OCI-LY1 (cell line): ENCODE data around the gene RBBP8.

ENCODE experiments used
- H2AFZ ChIP-seq: fragments of 200-600 bp; sonication (generic), shearing (Covaris generic); 2 replicates; pipeline ENCODE4 v1.6.0; 2014; ENCODE audit warnings: antibody characterized with exemption, mild to moderate bottlenecking, low read length
- H3F3A ChIP-seq: fragments of 200-600 bp; sonication (generic), shearing (Covaris generic); 2 replicates; pipeline ENCODE4 v1.6.0; 2014; ENCODE audit warnings: mild to moderate bottlenecking, antibody characterized with exemption, low read length, moderate library complexity; ENCODE audit not compliant: insufficient read depth
- H3K27ac ChIP-seq: fragments of 200-600 bp; sonication (generic); 2 replicates; pipeline ENCODE4 v1.5.1; 2014; ENCODE audit warnings: low read length, mixed run types, mild to moderate bottlenecking, low read depth; ENCODE audit not compliant: poor library complexity, severe bottlenecking
- H3K27me3 ChIP-seq: fragments of 200-600 bp; sonication (generic); 2 replicates; pipeline ENCODE4 v1.6.0; 2014; ENCODE audit warnings: antibody characterized with exemption, mild to moderate bottlenecking, low read length, moderate library complexity; ENCODE audit not compliant: insufficient read depth
- H3K36me3 ChIP-seq: fragments of 200-600 bp; sonication (generic); 2 replicates; pipeline ENCODE4 v1.6.1; 2014; ENCODE audit warnings: mild to moderate bottlenecking, antibody characterized with exemption, low read length, moderate library complexity, mixed read lengths; ENCODE audit not compliant: insufficient read depth
- H3K4me1 ChIP-seq: fragments of 200-600 bp; sonication (generic); 2 replicates; pipeline ENCODE4 v1.5.1; 2014; ENCODE audit warnings: mild to moderate bottlenecking, low read length, moderate library complexity; ENCODE audit not compliant: insufficient read depth, severe bottlenecking
- H3K4me2 ChIP-seq: fragments of 200-600 bp; sonication (generic), shearing (Covaris generic); 2 replicates; pipeline ENCODE4 v1.6.1; 2014; ENCODE audit warnings: low read length
- H3K4me3 ChIP-seq: fragments of 200-600 bp; sonication (generic); 2 replicates; pipeline ENCODE4 v1.5.1; 2014; ENCODE audit warnings: low read length, low read depth, mild to moderate bottlenecking, mixed read lengths; ENCODE audit not compliant: poor library complexity, severe bottlenecking
- H3K79me2 ChIP-seq: fragments of 200-600 bp; shearing (Covaris generic); 2 replicates; pipeline ENCODE4 v1.6.1; 2016; ENCODE audit warnings: mixed run types, low read length, mixed read lengths; ENCODE audit not compliant: insufficient read depth
- H3K9ac ChIP-seq: fragments of 200-600 bp; sonication (generic), shearing (Covaris generic); 2 replicates; pipeline ENCODE4 v1.6.1; 2014; ENCODE audit warnings: mild to moderate bottlenecking, low read length, mixed read lengths
- H3K9me2 ChIP-seq: fragments of 200-600 bp; sonication (generic), shearing (Covaris generic); 2 replicates; pipeline ENCODE4 v1.6.1; 2014; ENCODE audit warnings: low read depth, mild to moderate bottlenecking, low read length, mixed read lengths
- H3K9me3 ChIP-seq: fragments of 200-600 bp; shearing (Covaris generic); 2 replicates; pipeline ENCODE4 v1.6.1; 2014; ENCODE audit warnings: low read length, mixed read lengths
- H4K20me1 ChIP-seq: fragments of 200-600 bp; sonication (generic), shearing (Covaris generic); 2 replicates; pipeline ENCODE4 v1.6.0; 2016; ENCODE audit warnings: mild to moderate bottlenecking, low read length; ENCODE audit not compliant: insufficient read depth
- EZH2 ChIP-seq: fragments of 200-600 bp; sonication (generic), shearing (Covaris generic); IDR thresholded peaks from 2 replicates; pipeline ENCODE4 v1.8.0; 2017; ENCODE audit warnings: borderline replicate concordance, mixed run types, mild to moderate bottlenecking, antibody characterized with exemption, low read length, moderate library complexity, mixed read lengths
- TF ChIP-seq, protein P1 (sequence below): fragments of 200-600 bp; sonication (generic), shearing (Covaris generic); IDR thresholded peaks from 2 replicates; pipeline ENCODE4 v1.5.1; 2017; ENCODE audit warnings: mild to moderate bottlenecking, antibody characterized with exemption, low read length, moderate library complexity, mixed read lengths

Gene RBBP8

DNA sequence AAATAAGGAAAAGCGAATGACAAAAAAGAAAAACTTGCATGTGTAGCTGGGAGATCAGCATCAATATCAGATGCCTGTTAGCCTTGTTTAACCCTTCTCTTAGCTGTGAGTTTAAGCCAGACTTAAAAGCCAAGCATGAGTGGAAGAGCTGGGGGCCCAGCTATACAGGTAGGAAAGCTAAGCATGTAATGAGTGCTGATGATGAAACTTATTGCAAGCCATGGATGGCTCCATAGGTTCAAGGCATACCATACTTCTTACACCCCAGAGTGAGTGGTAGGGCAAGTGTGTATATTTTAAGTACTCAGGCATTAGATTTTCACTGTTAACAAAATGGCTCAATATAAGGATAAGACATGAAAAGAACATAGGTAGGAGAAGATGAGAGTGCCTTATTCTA is 28.0 kb downstream of the RBBP8 start:
- Histone ChIP-seq H3K9me2 (no peaks in the 10 kb centered on the region), H3K9ac (no peak overlapping the region), H3K9me3 (no peaks in the 10 kb centered on the region), H3K4me1 (no peaks in the 10 kb centered on the region), H3K79me2 (peaks cover 24% of the 10 kb centered on the region), H3K4me2 (no peak overlapping the region), H2AFZ (no peak overlapping the region), H3K27ac (no peak overlapping the region), H3K36me3 (peaks cover 79% of the 10 kb centered on the region), H3F3A (no peaks in the 10 kb centered on the region), H4K20me1 (peaks cover 2% of the 10 kb centered on the region; the same call in 1 of the 2 replicates), H3K4me3 (no peak overlapping the region), H3K27me3 (no peaks in the 10 kb centered on the region)
- no peak for TF ChIP-seq EZH2
- TF ChIP-seq, protein P1, sequence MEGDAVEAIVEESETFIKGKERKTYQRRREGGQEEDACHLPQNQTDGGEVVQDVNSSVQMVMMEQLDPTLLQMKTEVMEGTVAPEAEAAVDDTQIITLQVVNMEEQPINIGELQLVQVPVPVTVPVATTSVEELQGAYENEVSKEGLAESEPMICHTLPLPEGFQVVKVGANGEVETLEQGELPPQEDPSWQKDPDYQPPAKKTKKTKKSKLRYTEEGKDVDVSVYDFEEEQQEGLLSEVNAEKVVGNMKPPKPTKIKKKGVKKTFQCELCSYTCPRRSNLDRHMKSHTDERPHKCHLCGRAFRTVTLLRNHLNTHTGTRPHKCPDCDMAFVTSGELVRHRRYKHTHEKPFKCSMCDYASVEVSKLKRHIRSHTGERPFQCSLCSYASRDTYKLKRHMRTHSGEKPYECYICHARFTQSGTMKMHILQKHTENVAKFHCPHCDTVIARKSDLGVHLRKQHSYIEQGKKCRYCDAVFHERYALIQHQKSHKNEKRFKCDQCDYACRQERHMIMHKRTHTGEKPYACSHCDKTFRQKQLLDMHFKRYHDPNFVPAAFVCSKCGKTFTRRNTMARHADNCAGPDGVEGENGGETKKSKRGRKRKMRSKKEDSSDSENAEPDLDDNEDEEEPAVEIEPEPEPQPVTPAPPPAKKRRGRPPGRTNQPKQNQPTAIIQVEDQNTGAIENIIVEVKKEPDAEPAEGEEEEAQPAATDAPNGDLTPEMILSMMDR: no peak

DNA sequence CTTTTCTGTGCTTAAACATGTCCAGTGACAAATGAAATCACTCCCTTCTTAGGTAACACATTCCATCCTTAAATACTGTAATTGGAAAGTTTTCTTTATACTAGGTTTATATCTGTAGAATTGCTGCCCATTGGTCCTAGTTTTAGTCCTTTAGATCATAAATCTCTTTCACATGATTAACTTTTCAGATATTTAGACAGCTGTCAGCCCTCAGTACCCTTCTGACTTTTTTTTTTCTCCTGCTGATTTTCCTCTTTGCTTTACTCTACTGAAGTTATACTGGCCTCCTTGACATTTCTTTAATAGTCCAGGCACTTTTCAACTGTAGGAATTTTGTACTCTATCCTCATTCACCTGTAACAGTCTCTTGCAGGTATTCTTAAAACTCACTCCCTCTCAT is 28.9 kb downstream of the RBBP8 start:
- Histone ChIP-seq H4K20me1 (peaks cover 2% of the 10 kb centered on the region; the same call in 1 of the 2 replicates), H3K36me3 (peaks cover 81% of the 10 kb centered on the region)

DNA sequence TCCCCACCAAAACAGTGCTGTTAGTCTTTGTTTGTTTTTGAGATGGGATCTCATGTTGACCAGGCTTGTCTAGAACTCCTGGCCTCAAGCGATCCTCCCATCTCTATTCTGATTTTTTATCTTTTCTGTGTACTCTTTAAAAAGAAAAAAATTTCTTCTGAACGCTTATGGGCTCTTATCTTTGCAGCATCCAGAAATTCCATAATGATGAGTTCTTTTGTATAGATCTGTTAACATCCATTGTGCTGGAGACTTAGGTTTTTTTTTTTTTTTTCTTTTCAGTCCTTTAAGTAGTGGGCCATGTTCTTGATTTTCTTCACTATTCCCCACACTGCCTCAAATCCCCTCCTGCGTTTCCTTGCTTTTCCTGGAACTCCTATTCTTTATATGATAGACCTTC is 31.0 kb downstream of the RBBP8 start:
- Histone ChIP-seq H3K9ac (no peak overlapping the region), H3K9me3 (no peaks in the 10 kb centered on the region), H2AFZ (no peak overlapping the region), H3K4me3 (no peak overlapping the region), H3F3A (no peaks in the 10 kb centered on the region), H3K36me3 (peaks cover 77% of the 10 kb centered on the region), H3K27me3 (no peaks in the 10 kb centered on the region), H3K4me1 (no peaks in the 10 kb centered on the region), H4K20me1 (peaks cover 2% of the 10 kb centered on the region; the same call in 1 of the 2 replicates), H3K79me2 (peaks cover 24% of the 10 kb centered on the region), H3K9me2 (no peaks in the 10 kb centered on the region), H3K4me2 (no peak overlapping the region), H3K27ac (no peak overlapping the region)
- TF ChIP-seq, protein P1: no peak
- no peak for TF ChIP-seq EZH2

More for the DNA sequence above, 28.9 kb downstream of the RBBP8 start:
- TF ChIP-seq, protein P1: no peak
- Histone ChIP-seq H3K4me1 (no peaks in the 10 kb centered on the region), H3K27ac (no peak overlapping the region), H3K27me3 (no peaks in the 10 kb centered on the region), H3K4me3 (no peak overlapping the region), H3F3A (no peaks in the 10 kb centered on the region), H3K79me2 (peaks cover 24% of the 10 kb centered on the region), H3K4me2 (no peak overlapping the region), H2AFZ (no peak overlapping the region), H3K9me2 (no peaks in the 10 kb centered on the region), H3K9me3 (no peaks in the 10 kb centered on the region), H3K9ac (no peak overlapping the region)
